K562 (cell line): ENCODE results near the gene NELFE. TPM values are rescaled to one million over a fixed set of nuclear protein-coding genes. Genes with fewer than 3 reads are reported as not detected.
A peak's percentile ranks its signal among the peaks of the same experiment; 100 is the strongest.

ENCODE experiments used
- CBX1 ChIP-seq: sonication (generic); IDR thresholded peaks from 2 replicates; pipeline ENCODE4 v1.6.1; 2016; ENCODE audit warnings: antibody characterized with exemption, low read depth, mild to moderate bottlenecking
- CBX3 ChIP-seq, 2 experiments: IDR thresholded peaks; 1 replicate in 1 of 2; 2 replicates in 1 of 2; pipeline ENCODE4 v1.6.1; 2012; ENCODE audit warnings: inconsistent platforms in 2 of 2, low read length in 2 of 2, borderline replicate concordance in 1 of 2, control low read depth in 1 of 2
- E2F3 ChIP-seq: fragments of 250-450 bp; sonication (Bioruptor Pico); IDR thresholded peaks from 2 replicates; pipeline ENCODE4 v1.4.0; 2020; ENCODE audit warnings: mild to moderate bottlenecking
- EHMT2 ChIP-seq: fragments of 450-650 bp; IDR thresholded peaks from 2 replicates; pipeline ENCODE4 v1.6.1; 2018; ENCODE audit warnings: antibody characterized with exemption
- FOXJ2 ChIP-seq: fragments of 200-800 bp; sonication (Bioruptor generic); IDR thresholded peaks from 2 replicates; pipeline ENCODE4 v1.6.1; 2016; ENCODE audit warnings: missing genetic modification characterization, missing compliant biosample characterization
- GTF2A2 ChIP-seq: IDR thresholded peaks from 2 replicates; pipeline ENCODE4 v1.6.1; 2016; ENCODE audit warnings: mild to moderate bottlenecking, missing genetic modification characterization, missing compliant biosample characterization
- MAFG ChIP-seq: fragments of 450-650 bp; conservative IDR thresholded peaks from 2 replicates; pipeline ENCODE4 v1.6.1; 2016; ENCODE audit warnings: missing genetic modification characterization, missing compliant biosample characterization
- MEIS2 ChIP-seq: fragments of 450-650 bp; IDR thresholded peaks from 2 replicates; pipeline ENCODE4 v1.6.1; 2014; ENCODE audit warnings: mild to moderate bottlenecking; ENCODE audit not compliant: partially characterized antibody
- MTF1 ChIP-seq: fragments of 250-450 bp; sonication (Bioruptor Pico); IDR thresholded peaks from 2 replicates; pipeline ENCODE4 v1.9.0; 2021; ENCODE audit warnings: moderate library complexity, mild to moderate bottlenecking, inconsistent platforms, borderline replicate concordance
- OTX1 ChIP-seq: fragments of 450-650 bp; formaldehyde crosslinking; IDR thresholded peaks from 2 replicates; pipeline ENCODE4 v1.4.0; 2022; ENCODE audit warnings: mild to moderate bottlenecking
- PHTF2 ChIP-seq: fragments of 250-450 bp; sonication (Bioruptor Pico); IDR thresholded peaks from 2 replicates; pipeline ENCODE4 v1.5.0; 2021; ENCODE audit warnings: mild to moderate bottlenecking
- SAFB ChIP-seq: fragments of 200-400 bp; formaldehyde crosslinking; IDR thresholded peaks from 2 replicates; pipeline ENCODE4 v1.6.1; 2017; ENCODE audit warnings: low read depth, low read length, borderline replicate concordance
- SUPT5H ChIP-seq: fragments of 450-650 bp; IDR thresholded peaks from 2 replicates; pipeline ENCODE4 v1.6.1; 2016
- ZFP36 ChIP-seq: fragments of 150-350 bp; IDR thresholded peaks from 2 replicates; pipeline ENCODE4 v1.6.1; 2018; ENCODE audit warnings: low read length, low read depth; ENCODE audit not compliant: partially characterized antibody
- ZNF589 ChIP-seq: fragments of 200-800 bp; sonication (Bioruptor generic); IDR thresholded peaks from 2 replicates; pipeline ENCODE4 v1.6.1; 2016; ENCODE audit warnings: low read depth, missing genetic modification characterization, missing compliant biosample characterization
- polyA plus RNA-seq, 8 experiments: library from polyadenylated mRNA; depleted of rRNA in 4 of 8; stranded (reverse) in 5 of 8; unstranded in 3 of 8; fragments of >200 nt; fragmentation: Nextera tagmentation in 2 of 8; fragmentation: Illumina TruSeq in 1 of 8; extraction: Ambion mirVana in 2 of 8; extraction: Trizol in 1 of 8; gene quantifications; 2 replicates each; pipeline versions ENCODE4 v1.2.1 to v1.2.3, GENCODE V29; 2011 to 2014; ENCODE audit warnings: inconsistent platforms in 1 of 8, missing spikeins in 1 of 8
- total RNA-seq, 7 experiments: library from RNA; depleted of rRNA in 6 of 7; stranded (reverse); fragments of >200 nt in 6 of 7; fragmentation: Illumina TruSeq in 2 of 7; extraction: Trizol in 2 of 7; gene quantifications; 2 replicates each; pipeline versions ENCODE4 v1.2.1 to v1.2.3, GENCODE V29; 2011 to 2021; ENCODE audit warnings: low replicate concordance in 1 of 7
- TF ChIP-seq, protein P1 (sequence below), 2 experiments: IDR thresholded peaks; 2 replicates each; pipeline ENCODE4 v1.6.1; 2011; ENCODE audit warnings: borderline replicate concordance in 1 of 2, control low read depth in 1 of 2, low read depth in 1 of 2, low read length in 1 of 2, mild to moderate bottlenecking in 1 of 2, mixed read lengths in 1 of 2, moderate library complexity in 1 of 2; ENCODE audit not compliant: insufficient read depth in 1 of 2, insufficient read length in 1 of 2, poor library complexity in 1 of 2, severe bottlenecking in 1 of 2; ENCODE audit errors: extremely low read depth in 1 of 2
- TF ChIP-seq, protein P2 (sequence below): sonication (generic); formaldehyde crosslinking; IDR thresholded peaks from 2 replicates; pipeline ENCODE4 v1.8.0; 2022; ENCODE audit warnings: missing genetic modification reagents, mild to moderate bottlenecking, borderline replicate concordance
- TF ChIP-seq, protein P3 (sequence below): fragments of 200-400 bp; formaldehyde crosslinking; IDR thresholded peaks from 2 replicates; pipeline ENCODE4 v1.6.1; 2017; ENCODE audit warnings: mild to moderate bottlenecking, low read depth, low read length, moderate library complexity
- TF ChIP-seq, protein P4 (sequence below), 3 experiments: fragments of 200-800 bp in 1 of 3; fragments of 250-450 bp in 1 of 3; fragments of 450-650 bp in 1 of 3; sonication (Bioruptor Pico) in 1 of 3; sonication (Bioruptor generic) in 1 of 3; formaldehyde crosslinking in 1 of 3; IDR thresholded peaks; 2 replicates each; pipeline versions ENCODE4 v1.6.1 to v1.8.0; 2016 to 2022; ENCODE audit warnings: mild to moderate bottlenecking in 2 of 3, missing genetic modification characterization in 2 of 3, missing compliant biosample characterization in 1 of 3, moderate library complexity in 1 of 3

NELFE gene
- total and polyA plus RNA-seq, 9 of the 15 experiments (the other 6 are each of a cell fraction or from before 2014, with no cell fraction given) = 15.2 to 157 (median 91.5) TPM

DNA sequence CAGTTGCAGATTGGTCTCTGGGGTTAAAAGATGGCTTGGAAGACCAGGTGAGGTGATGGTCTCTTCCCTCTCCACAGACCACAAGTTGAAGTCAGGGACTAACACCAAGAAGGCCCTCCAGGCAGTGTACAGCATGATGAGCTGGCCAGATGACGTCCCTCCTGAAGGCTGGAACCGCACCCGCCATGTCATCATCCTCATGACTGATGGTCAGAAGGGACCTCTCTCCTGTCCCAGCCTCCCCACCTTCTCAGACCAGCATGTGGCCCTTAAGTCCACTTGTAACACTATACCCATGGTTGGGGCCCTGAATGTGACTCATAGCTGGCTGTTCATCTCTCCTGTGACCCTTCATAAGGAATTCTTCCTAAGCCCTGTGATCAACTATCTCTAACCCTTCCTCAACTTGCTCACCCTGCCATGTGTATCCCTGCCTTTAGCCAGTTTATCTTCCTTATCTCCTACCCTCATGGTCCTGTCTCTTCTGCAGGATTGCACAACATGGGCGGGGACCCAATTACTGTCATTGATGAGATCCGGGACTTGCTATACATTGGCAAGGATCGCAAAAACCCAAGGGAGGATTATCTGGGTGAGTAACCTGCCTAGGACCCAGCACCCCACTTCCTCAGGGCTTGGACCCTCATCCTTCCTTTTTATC, 9.9 kb downstream of the NELFE start (continued):
- TF ChIP-seq, protein P1, sequence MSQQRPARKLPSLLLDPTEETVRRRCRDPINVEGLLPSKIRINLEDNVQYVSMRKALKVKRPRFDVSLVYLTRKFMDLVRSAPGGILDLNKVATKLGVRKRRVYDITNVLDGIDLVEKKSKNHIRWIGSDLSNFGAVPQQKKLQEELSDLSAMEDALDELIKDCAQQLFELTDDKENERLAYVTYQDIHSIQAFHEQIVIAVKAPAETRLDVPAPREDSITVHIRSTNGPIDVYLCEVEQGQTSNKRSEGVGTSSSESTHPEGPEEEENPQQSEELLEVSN (IDR thresholded peaks at IDR 0.05; ENCODE audit: borderline replicate concordance in 1 of 2, extremely low read depth in 1 of 2, insufficient read depth in 1 of 2, insufficient read length in 1 of 2, low read depth in 1 of 2, low read length in 1 of 2, poor library complexity in 1 of 2, severe bottlenecking in 1 of 2) = peak; percentile 29 to 59
- TF ChIP-seq, protein P2, sequence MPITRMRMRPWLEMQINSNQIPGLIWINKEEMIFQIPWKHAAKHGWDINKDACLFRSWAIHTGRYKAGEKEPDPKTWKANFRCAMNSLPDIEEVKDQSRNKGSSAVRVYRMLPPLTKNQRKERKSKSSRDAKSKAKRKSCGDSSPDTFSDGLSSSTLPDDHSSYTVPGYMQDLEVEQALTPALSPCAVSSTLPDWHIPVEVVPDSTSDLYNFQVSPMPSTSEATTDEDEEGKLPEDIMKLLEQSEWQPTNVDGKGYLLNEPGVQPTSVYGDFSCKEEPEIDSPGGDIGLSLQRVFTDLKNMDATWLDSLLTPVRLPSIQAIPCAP (CRISPR knock-in tag) = no peak
- TF ChIP-seq E2F3 (CRISPR knock-in tag) = no peak
- TF ChIP-seq GTF2A2 (tag) = no peak
- no peak for TF ChIP-seq MTF1
- TF ChIP-seq CBX3 (IDR thresholded peaks at IDR 0.05; ENCODE audit: borderline replicate concordance in 1 of 2, low read length in 2 of 2) = no peak; a peak in 1 of 3 replicates
- peak; percentile 38; the same call in 1 of the 2 replicates for TF ChIP-seq SUPT5H
- TF ChIP-seq MAFG (tag) = no peak
- TF ChIP-seq, protein P3, sequence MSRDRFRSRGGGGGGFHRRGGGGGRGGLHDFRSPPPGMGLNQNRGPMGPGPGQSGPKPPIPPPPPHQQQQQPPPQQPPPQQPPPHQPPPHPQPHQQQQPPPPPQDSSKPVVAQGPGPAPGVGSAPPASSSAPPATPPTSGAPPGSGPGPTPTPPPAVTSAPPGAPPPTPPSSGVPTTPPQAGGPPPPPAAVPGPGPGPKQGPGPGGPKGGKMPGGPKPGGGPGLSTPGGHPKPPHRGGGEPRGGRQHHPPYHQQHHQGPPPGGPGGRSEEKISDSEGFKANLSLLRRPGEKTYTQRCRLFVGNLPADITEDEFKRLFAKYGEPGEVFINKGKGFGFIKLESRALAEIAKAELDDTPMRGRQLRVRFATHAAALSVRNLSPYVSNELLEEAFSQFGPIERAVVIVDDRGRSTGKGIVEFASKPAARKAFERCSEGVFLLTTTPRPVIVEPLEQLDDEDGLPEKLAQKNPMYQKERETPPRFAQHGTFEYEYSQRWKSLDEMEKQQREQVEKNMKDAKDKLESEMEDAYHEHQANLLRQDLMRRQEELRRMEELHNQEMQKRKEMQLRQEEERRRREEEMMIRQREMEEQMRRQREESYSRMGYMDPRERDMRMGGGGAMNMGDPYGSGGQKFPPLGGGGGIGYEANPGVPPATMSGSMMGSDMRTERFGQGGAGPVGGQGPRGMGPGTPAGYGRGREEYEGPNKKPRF = no peak
- no peak for TF ChIP-seq PHTF2
- no peak for TF ChIP-seq CBX1
- peak; percentile 74; the same call in 1 of the 2 replicates for TF ChIP-seq OTX1 (CRISPR knock-in tag)
- peak; percentile 94 for TF ChIP-seq MEIS2
- peak; percentile 83 for TF ChIP-seq EHMT2
- no peak for TF ChIP-seq ZFP36
- TF ChIP-seq, protein P4, sequence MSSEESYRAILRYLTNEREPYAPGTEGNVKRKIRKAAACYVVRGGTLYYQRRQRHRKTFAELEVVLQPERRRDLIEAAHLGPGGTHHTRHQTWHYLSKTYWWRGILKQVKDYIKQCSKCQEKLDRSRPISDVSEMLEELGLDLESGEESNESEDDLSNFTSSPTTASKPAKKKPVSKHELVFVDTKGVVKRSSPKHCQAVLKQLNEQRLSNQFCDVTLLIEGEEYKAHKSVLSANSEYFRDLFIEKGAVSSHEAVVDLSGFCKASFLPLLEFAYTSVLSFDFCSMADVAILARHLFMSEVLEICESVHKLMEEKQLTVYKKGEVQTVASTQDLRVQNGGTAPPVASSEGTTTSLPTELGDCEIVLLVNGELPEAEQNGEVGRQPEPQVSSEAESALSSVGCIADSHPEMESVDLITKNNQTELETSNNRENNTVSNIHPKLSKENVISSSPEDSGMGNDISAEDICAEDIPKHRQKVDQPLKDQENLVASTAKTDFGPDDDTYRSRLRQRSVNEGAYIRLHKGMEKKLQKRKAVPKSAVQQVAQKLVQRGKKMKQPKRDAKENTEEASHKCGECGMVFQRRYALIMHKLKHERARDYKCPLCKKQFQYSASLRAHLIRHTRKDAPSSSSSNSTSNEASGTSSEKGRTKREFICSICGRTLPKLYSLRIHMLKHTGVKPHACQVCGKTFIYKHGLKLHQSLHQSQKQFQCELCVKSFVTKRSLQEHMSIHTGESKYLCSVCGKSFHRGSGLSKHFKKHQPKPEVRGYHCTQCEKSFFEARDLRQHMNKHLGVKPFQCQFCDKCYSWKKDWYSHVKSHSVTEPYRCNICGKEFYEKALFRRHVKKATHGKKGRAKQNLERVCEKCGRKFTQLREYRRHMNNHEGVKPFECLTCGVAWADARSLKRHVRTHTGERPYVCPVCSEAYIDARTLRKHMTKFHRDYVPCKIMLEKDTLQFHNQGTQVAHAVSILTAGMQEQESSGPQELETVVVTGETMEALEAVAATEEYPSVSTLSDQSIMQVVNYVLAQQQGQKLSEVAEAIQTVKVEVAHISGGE (CRISPR knock-in tag; IDR thresholded peaks at IDR 0.05) = peak in 1 of 3 experiments; percentile 39; a peak in 1 of 6 replicates
- TF ChIP-seq SAFB = no peak
- TF ChIP-seq ZNF589 (CRISPR knock-in tag) = peak; percentile 81; the same call in 1 of the 2 replicates
- TF ChIP-seq FOXJ2 = 0 out of 2 replicates have a peak, but pooled peaks have one; percentile 40
